HG03066 (cell line): ENCODE results near the gene MUSTN1.

ENCODE experiments used
- ATAC-seq: cut with Tn5 transposase; IDR thresholded peaks from one replicate; pipeline ENCODE4 v1.9.1; 2021; ENCODE audit warnings: low read depth; ENCODE audit not compliant: unreplicated experiment

The MUSTN1 gene

GRCh38 chr3:52834871-52835501 lies at the start of gene MUSTN1:
Gene MUSTN1, minus strand, starts transcription at chr3:52835019. Its CDS starts 71 bp downstream, at chr3:52834948.
- no peak for ATAC-seq

- ATAC-seq, result no peak
Measured at GRCh38 chr3:52882377-52882776, 47.6 kb upstream of the MUSTN1 start.

DNA sequence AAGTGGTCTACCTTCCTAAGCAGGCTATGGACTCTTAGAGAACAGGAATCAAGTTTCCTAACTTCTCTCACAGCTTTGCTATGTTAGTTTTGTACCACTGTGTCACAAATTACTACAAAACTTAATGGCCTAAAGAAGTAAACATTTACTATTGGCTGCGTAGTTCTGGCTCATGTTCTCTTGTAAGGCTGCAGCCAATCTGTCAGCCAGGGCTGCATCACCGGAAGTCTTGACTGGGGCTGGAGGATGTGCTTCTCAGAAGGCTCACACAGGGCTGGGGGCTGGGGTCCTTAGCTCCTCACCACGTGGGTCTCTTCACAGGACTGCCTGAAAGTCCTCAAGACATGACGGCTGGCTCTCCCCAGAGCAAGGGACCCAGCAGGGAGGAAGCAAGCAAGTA lies 47.1 kb upstream of the MUSTN1 start:
- no peak for ATAC-seq

- no peak for ATAC-seq
Measured at GRCh38 chr3:52880474-52880873, 45.7 kb upstream of the MUSTN1 start.

DNA sequence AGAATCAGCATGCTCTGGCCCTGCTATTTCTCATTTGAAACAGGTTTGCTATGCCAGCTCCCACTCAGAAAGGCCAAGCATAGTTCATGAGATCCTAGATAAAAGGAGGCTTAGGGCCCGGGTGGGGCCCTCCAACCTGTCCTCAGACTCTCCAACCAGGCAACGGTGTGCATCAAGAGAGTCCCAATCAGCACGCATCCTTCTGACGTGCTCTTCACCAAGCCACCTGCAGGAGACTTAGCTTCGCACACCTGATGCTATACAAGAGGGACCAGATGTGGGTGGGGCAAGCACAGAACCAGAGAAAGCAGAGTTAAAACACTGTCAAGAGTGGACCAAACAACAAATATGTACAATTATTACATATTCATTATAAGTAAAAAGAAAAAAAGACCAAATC lies 45.2 kb upstream of the MUSTN1 start:
- ATAC-seq, result no peak

DNA sequence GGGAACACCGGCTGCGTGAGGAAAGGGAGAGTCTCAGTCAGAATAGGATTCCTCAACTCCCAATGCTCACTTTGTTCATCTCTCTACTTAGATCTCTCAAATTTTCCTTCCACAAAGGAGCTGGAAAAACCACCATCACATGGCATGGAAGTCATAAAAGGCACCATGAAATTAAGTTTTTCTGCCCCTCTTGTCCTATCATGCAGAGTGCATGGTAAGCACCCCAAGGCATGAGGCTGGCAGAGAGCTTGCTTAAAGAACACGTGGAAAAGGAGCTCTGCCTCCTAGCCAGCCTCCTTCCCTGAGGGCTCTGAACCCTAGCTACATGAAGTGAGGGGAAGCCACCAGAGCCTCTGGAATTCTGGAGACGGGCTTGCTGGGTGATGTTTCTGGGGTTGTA lies 44.8 kb upstream of the MUSTN1 start:
- no peak for ATAC-seq

GRCh38 chr3:52879090-52879489 lies 44.3 kb upstream of the MUSTN1 start:
- ATAC-seq, result no peak

DNA sequence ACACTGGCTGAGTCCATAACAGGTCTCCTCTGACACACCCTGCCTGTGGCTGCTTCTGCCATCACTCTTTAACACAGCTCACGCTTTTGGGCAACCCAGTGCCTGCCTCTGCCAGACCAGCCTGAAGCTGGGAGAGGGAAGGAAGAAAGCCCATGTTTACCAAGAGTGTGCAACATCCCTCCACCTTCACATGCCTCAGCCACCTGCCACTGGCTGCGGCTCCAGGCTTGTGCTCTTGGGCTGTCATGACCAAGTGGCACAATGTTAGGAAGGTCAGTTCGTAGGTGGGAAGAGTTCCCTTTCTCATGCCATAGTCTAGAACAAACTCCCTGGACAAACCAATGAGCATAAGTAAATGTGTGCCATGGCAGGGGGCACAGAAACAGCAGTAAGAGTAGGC lies 42.3 kb upstream of the MUSTN1 start:
- no peak for ATAC-seq

- no peak for ATAC-seq
Measured at GRCh38 chr3:52874864-52875587, 40.2 kb upstream of the MUSTN1 start.

GRCh38 chr3:52874160-52874701 lies 39.4 kb upstream of the MUSTN1 start:
- ATAC-seq, result no peak

GRCh38 chr3:52873433-52874159 lies 38.8 kb upstream of the MUSTN1 start:
- ATAC-seq, result no peak

GRCh38 chr3:52872245-52872644 lies 37.4 kb upstream of the MUSTN1 start:
- no peak for ATAC-seq

- ATAC-seq, result no peak
Measured at GRCh38 chr3:52871761-52872160, 36.9 kb upstream of the MUSTN1 start.

GRCh38 chr3:52870471-52870870 lies 35.7 kb upstream of the MUSTN1 start:
- ATAC-seq, result no peak

DNA sequence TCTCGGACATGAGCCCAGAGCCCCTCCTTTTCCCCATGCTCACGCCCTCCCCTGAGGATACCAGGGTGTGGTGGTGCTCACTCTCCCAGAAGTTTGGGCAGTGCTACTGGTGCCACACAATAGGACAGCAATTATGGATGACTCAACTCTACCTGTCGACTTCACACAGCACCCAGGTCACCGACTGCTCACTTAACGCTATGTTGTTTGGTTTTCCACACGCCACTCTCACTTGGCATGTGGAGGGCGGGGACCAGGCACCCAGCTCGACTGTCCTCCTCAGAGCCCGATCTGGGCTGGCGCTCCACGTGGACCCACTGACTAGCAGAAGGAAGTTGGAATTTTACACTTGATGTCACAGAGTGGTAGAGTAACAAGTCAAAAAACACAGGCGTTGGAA lies 31.6 kb upstream of the MUSTN1 start:
- ATAC-seq, result no peak

- no peak for ATAC-seq
Measured at GRCh38 chr3:52865994-52866393, 31.2 kb upstream of the MUSTN1 start.

DNA sequence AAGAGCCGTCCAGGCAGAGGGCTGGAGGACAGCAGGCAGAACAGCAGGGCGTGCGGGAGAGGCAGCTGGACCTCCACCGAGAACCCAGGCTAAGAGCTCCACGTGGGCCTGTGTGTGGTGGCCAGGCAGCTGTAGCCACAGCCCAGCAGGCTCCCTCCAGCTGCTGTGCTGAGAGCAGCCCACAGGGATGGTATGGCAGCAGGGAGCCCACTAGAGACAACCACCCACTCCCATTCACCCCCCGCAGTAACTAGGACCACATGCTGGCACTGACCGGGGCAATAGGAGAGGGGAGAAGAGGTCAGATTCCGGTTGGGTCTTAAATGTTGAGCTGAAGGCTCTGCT lies 25.6 kb upstream of the MUSTN1 start:
- no peak for ATAC-seq

DNA sequence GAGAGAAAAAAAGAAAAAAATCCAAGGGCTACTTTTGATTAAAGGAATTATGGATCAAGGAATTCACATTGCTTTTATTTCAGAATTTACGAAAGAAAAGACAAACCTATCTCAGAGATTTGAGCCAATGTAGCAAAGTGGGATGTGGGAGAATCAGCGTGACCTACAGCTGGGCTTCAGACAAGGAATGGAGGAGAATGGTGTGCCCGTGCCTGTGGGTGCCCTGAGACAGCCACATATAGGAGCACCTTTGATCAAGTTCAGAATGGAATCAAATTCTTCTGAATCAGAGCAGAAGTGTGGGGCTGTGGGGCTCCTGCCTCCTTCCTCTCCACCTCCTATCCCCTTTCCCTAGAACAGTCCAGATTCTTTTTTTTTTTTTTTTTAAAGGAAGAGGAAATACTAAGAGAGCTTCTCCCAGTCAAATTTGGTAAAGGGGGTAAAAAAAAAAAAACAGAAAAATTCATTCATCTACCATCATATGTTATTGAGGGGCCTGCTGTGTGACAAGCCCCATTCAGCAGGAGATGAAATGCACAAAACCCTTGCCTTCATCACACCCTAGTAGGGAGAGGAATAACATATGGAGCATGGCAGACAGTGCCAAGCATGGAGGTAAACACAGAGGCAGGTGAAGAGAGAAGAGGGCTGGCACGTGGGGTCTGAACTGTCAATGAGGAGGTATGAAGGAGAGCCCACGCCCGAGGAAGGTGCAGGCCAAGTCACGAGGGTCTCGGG lies 25.0 kb upstream of the MUSTN1 start:
- no peak for ATAC-seq

GRCh38 chr3:52857864-52858263 lies 23.0 kb upstream of the MUSTN1 start:
- no peak for ATAC-seq

GRCh38 chr3:52857133-52857532 lies 22.3 kb upstream of the MUSTN1 start:
- no peak for ATAC-seq

GRCh38 chr3:52856666-52857065 lies 21.8 kb upstream of the MUSTN1 start:
- no peak for ATAC-seq
